Muscle layer of duodenum (tissue), 2 donors: ENCODE data around the gene RCE1.

Experiments
- H3K27ac ChIP-seq: one replicate; pipeline ENCODE4 v1.7.0; 2013; ENCODE audit warnings: mild to moderate bottlenecking, low read length
- H3K27me3 ChIP-seq: one replicate; pipeline ENCODE4 v1.7.0; 2013; ENCODE audit warnings: low read depth, mild to moderate bottlenecking, control low read depth, low read length
- H3K36me3 ChIP-seq, 2 donors: one replicate each; pipeline ENCODE4 v1.7.0; 2013; ENCODE audit warnings: low read length in 2 of 2, control low read depth in 1 of 2, mild to moderate bottlenecking in 1 of 2; ENCODE audit not compliant: insufficient read depth in 2 of 2, control insufficient read depth in 1 of 2
- H3K4me1 ChIP-seq, 2 donors: one replicate each; pipeline ENCODE4 v1.7.0; 2013; ENCODE audit warnings: low read length in 2 of 2, mild to moderate bottlenecking in 2 of 2, control low read depth in 1 of 2, moderate library complexity in 1 of 2; ENCODE audit not compliant: insufficient read depth in 2 of 2, control insufficient read depth in 1 of 2
- H3K4me3 ChIP-seq, 2 donors: one replicate each; pipeline ENCODE4 v1.7.0; 2013; ENCODE audit warnings: low read length in 2 of 2, low read depth in 1 of 2, mild to moderate bottlenecking in 1 of 2
- H3K9me3 ChIP-seq, 2 donors: one replicate each; pipeline ENCODE4 v1.7.0; 2013; ENCODE audit warnings: low read length in 2 of 2, control low read depth in 1 of 2, mild to moderate bottlenecking in 1 of 2; ENCODE audit not compliant: control insufficient read depth in 1 of 2
- donor health status: healthy.

The RCE1 gene

GRCh38 chr11:66878474-66878873 lies 35.2 kb downstream of the RCE1 start:
- Histone ChIP-seq H3K27me3 (no peaks in the 10 kb centered on the region), H3K4me1 (peaks cover 0 to 20% of the 10 kb centered on the region in 2 donors), H3K4me3 (no peak overlapping the region), H3K9me3 (no peaks in the 10 kb centered on the region), H3K27ac (no peak overlapping the region), H3K36me3 (no peaks in the 10 kb centered on the region)

- Histone ChIP-seq H3K4me1 (peaks cover 0 to 20% of the 10 kb centered on the region in 2 donors), H3K27me3 (no peaks in the 10 kb centered on the region), H3K9me3 (no peaks in the 10 kb centered on the region), H3K27ac (no peak overlapping the region), H3K4me3 (no peak overlapping the region), H3K36me3 (no peaks in the 10 kb centered on the region)
Observed at GRCh38 chr11:66879000-66879399, 35.8 kb downstream of the RCE1 start.

GRCh38 chr11:66879583-66879982 lies 36.3 kb downstream of the RCE1 start:
- H3K9me3 ChIP-seq = no peaks in the 10 kb centered on the region
- H3K27me3 ChIP-seq = no peaks in the 10 kb centered on the region
- no peak overlapping the region for H3K4me3 ChIP-seq
- H3K27ac ChIP-seq = no peak overlapping the region
- H3K4me1 ChIP-seq = peaks cover 0 to 20% of the 10 kb centered on the region in 2 donors
- no peaks in the 10 kb centered on the region for H3K36me3 ChIP-seq

- Histone ChIP-seq H3K4me1 (peaks cover 0 to 20% of the 10 kb centered on the region in 2 donors), H3K36me3 (no peaks in the 10 kb centered on the region), H3K9me3 (no peaks in the 10 kb centered on the region), H3K27ac (no peak overlapping the region), H3K4me3 (no peak overlapping the region), H3K27me3 (no peaks in the 10 kb centered on the region)
Observed at GRCh38 chr11:66879999-66880398, 36.8 kb downstream of the RCE1 start.

GRCh38 chr11:66880496-66881450 lies 37.5 kb downstream of the RCE1 start:
- Histone ChIP-seq H3K36me3 (no peaks in the 10 kb centered on the region), H3K4me1 (peaks cover 0 to 20% of the 10 kb centered on the region in 2 donors), H3K4me3 (no peak overlapping the region), H3K27ac (no peak overlapping the region), H3K27me3 (no peaks in the 10 kb centered on the region), H3K9me3 (no peaks in the 10 kb centered on the region)

GRCh38 chr11:66881451-66881835 lies 38.2 kb downstream of the RCE1 start:
- Histone ChIP-seq H3K4me1 (peaks cover 0 to 20% of the 10 kb centered on the region in 2 donors), H3K27me3 (no peaks in the 10 kb centered on the region), H3K27ac (no peak overlapping the region), H3K4me3 (no peak overlapping the region), H3K36me3 (no peaks in the 10 kb centered on the region), H3K9me3 (no peaks in the 10 kb centered on the region)

- H3K27ac ChIP-seq = no peak overlapping the region
- no peaks in the 10 kb centered on the region for H3K27me3 ChIP-seq
- H3K9me3 ChIP-seq = no peaks in the 10 kb centered on the region
- peaks cover 0 to 20% of the 10 kb centered on the region in 2 donors for H3K4me1 ChIP-seq
- H3K36me3 ChIP-seq = no peaks in the 10 kb centered on the region
- peak overlapping the region in 1 of 2 donors; percentile 51 for H3K4me3 ChIP-seq
Observed at GRCh38 chr11:66881927-66882452, 38.7 kb downstream of the RCE1 start.

GRCh38 chr11:66882561-66883015 lies 39.3 kb downstream of the RCE1 start:
- Histone ChIP-seq H3K27me3 (no peaks in the 10 kb centered on the region), H3K4me1 (peaks cover 0 to 20% of the 10 kb centered on the region in 2 donors), H3K4me3 (peak overlapping the region; percentile 37 to 51), H3K27ac (no peak overlapping the region), H3K36me3 (no peaks in the 10 kb centered on the region), H3K9me3 (no peaks in the 10 kb centered on the region)

- Histone ChIP-seq H3K27me3 (no peaks in the 10 kb centered on the region), H3K9me3 (no peaks in the 10 kb centered on the region), H3K4me3 (peak overlapping the region; percentile 37 to 51), H3K4me1 (peaks cover 0 to 20% of the 10 kb centered on the region in 2 donors), H3K36me3 (no peaks in the 10 kb centered on the region), H3K27ac (no peak overlapping the region)
Observed at GRCh38 chr11:66883016-66883965, 40.0 kb downstream of the RCE1 start.

GRCh38 chr11:66884443-66884842 lies 41.2 kb downstream of the RCE1 start:
- Histone ChIP-seq H3K36me3 (no peaks in the 10 kb centered on the region), H3K27ac (no peak overlapping the region), H3K27me3 (no peaks in the 10 kb centered on the region), H3K4me1 (peaks cover 0 to 14% of the 10 kb centered on the region in 2 donors), H3K9me3 (no peaks in the 10 kb centered on the region), H3K4me3 (no peak overlapping the region)

GRCh38 chr11:66885469-66885868 lies 42.2 kb downstream of the RCE1 start:
- Histone ChIP-seq H3K4me3 (no peak overlapping the region), H3K4me1 (peaks cover 0 to 14% of the 10 kb centered on the region in 2 donors), H3K27ac (no peak overlapping the region), H3K27me3 (no peaks in the 10 kb centered on the region), H3K36me3 (no peaks in the 10 kb centered on the region), H3K9me3 (no peaks in the 10 kb centered on the region)
